ENCODE measurements around the gene CALHM6. TPM values are rescaled to one million over a fixed set of nuclear protein-coding genes. Genes with fewer than 3 reads are reported as not detected.

Gene CALHM6
- total RNA-seq, 1 experiment from 2014 or later: not detected

DNA sequence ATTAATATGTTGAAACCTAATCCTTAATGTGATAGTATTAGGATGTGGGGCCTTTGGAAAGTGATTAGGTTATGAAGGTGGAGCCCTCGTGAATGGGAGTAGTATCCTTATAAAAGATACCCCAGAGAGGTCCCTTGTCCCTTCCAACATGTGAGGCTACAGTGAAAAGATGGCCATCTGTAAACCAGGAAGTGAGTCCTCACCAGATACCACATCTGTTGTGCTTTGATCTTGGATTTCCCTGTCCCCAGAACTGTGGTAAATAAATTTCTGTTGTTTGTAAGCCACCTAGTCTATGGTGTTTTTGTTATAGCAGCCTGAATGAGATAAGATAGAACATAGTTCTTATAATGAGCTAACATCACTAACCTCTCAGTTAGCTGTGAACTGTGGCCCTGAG lies 16.6 kb upstream of the CALHM6 start:
- ATAC-seq (0 out of 2 replicates have a peak, but pooled peaks have one; percentile 11), DNase-seq (ENCODE audit: low read depth, low spot score) (no peak)
- Histone ChIP-seq H4K20me1 (ENCODE audit: insufficient read depth) (no peaks in the 10 kb centered on the region), H2AFZ (ENCODE audit: low read depth, low read length, poor library complexity, severe bottlenecking) (no peak overlapping the region), H3K9me2 (ENCODE audit: insufficient read depth) (no peaks in the 10 kb centered on the region), H3K4me3 (replicated peaks in 1 of 2; ENCODE audit: low read depth in 1 of 2, low read length in 2 of 2) (no peak overlapping the region), H3K27me3 (ENCODE audit: insufficient read depth, low read length) (no peaks in the 10 kb centered on the region), H3K4me1 (ENCODE audit: control insufficient read depth in 1 of 2, insufficient read depth in 2 of 2, low read length in 2 of 2) (no peaks in the 10 kb centered on the region), H3K27ac (ENCODE audit: low read depth, low read length) (no peak overlapping the region), H3K9me3 (ENCODE audit: control insufficient read depth in 1 of 2, insufficient read depth in 1 of 2, low read depth in 1 of 2, low read length in 2 of 2) (no peaks in the 10 kb centered on the region), H3K79me2 (ENCODE audit: insufficient read depth, low read length) (no peaks in the 10 kb centered on the region), H3K36me3 (ENCODE audit: control insufficient read depth in 1 of 2, insufficient read depth in 2 of 2, low read length in 2 of 2) (no peaks in the 10 kb centered on the region), H3K4me2 (ENCODE audit: low read length) (no peak overlapping the region), H3K9ac (ENCODE audit: low read length) (no peak overlapping the region)
- ChIA-PET POLR2A (no interaction called here), CTCF (interaction anchor here (3.1 kb wide), 1 partner anchor 157 kb away, joined by 10 read pairs; no protein-coding TSS in a partner anchor), RAD21 (ENCODE audit: low non-redundant PET in 1 of 2, low total read pairs in 2 of 2, uncharacterized antibody in 2 of 2, unreplicated experiment in 2 of 2) (no interaction called here)
- BruUV-seq (replicated peaks): no TSS peak
- intact Hi-C loops (cut with micrococcal nuclease): no loop called here
- TF ChIP-seq JUND (IDR thresholded peaks at IDR 0.05) (no peak), EZH2phosphoT487 (IDR thresholded peaks at IDR 0.05; ENCODE audit: borderline replicate concordance) (no peak)
- TF ChIP-seq, protein P1, sequence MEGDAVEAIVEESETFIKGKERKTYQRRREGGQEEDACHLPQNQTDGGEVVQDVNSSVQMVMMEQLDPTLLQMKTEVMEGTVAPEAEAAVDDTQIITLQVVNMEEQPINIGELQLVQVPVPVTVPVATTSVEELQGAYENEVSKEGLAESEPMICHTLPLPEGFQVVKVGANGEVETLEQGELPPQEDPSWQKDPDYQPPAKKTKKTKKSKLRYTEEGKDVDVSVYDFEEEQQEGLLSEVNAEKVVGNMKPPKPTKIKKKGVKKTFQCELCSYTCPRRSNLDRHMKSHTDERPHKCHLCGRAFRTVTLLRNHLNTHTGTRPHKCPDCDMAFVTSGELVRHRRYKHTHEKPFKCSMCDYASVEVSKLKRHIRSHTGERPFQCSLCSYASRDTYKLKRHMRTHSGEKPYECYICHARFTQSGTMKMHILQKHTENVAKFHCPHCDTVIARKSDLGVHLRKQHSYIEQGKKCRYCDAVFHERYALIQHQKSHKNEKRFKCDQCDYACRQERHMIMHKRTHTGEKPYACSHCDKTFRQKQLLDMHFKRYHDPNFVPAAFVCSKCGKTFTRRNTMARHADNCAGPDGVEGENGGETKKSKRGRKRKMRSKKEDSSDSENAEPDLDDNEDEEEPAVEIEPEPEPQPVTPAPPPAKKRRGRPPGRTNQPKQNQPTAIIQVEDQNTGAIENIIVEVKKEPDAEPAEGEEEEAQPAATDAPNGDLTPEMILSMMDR (IDR thresholded peaks at IDR 0.05 in 2 of 3, conservative IDR thresholded peaks at IDR 0.05 in 1 of 3; ENCODE audit: borderline replicate concordance in 1 of 3, insufficient read depth in 1 of 3, low read depth in 2 of 3, low read length in 2 of 3): no peak

DNA sequence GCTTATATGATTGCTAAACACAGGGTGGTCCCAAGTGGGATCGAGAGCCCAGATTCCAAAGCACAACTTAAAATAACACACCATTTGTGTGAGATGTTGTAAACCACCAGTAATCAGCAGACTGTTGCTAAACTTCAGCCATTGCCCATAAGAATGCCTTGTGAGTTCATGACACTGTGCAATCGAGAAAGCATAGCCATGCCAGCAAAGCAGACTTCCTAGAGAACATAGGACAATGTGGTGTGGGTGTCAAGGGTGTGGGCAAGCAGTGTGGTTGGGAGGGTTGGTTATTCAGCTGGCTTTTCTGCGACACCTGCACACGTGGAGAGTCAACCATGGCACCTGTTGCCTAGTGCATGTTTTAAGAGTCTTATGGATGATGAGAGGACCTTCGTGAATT lies 16.1 kb upstream of the CALHM6 start:
- RAD21 ChIA-PET (ENCODE audit: low non-redundant PET in 1 of 2, low total read pairs in 2 of 2, uncharacterized antibody in 2 of 2, unreplicated experiment in 2 of 2): no interaction called here
- intact Hi-C loops (cut with micrococcal nuclease): no loop called here
- ATAC-seq: no peak

More for the DNA sequence above, 16.1 kb upstream of the CALHM6 start:
- no peak overlapping the region for H3K9ac ChIP-seq (ENCODE audit: low read length)
- ChIA-PET CTCF (interaction anchor here (3.1 kb wide), 1 partner anchor 157 kb away, joined by 10 read pairs; no protein-coding TSS in a partner anchor), POLR2A (no interaction called here)
- TF ChIP-seq TCF7L2 (IDR thresholded peaks at IDR 0.05; ENCODE audit: borderline replicate concordance, extremely low read depth, insufficient read depth, insufficient read length) (no peak), EZH2phosphoT487 (IDR thresholded peaks at IDR 0.05; ENCODE audit: borderline replicate concordance) (no peak), FOSL1 (IDR thresholded peaks at IDR 0.05; ENCODE audit: low read depth) (no peak)
- no peak overlapping the region for H3K4me3 ChIP-seq (replicated peaks in 1 of 2; ENCODE audit: low read depth in 1 of 2, low read length in 2 of 2)
- H3K27me3 ChIP-seq (ENCODE audit: insufficient read depth, low read length): no peaks in the 10 kb centered on the region
- H4K20me1 ChIP-seq (ENCODE audit: insufficient read depth): no peaks in the 10 kb centered on the region
- H3K9me3 ChIP-seq (ENCODE audit: control insufficient read depth in 1 of 2, insufficient read depth in 1 of 2, low read depth in 1 of 2, low read length in 2 of 2): no peaks in the 10 kb centered on the region
- no peak overlapping the region for H2AFZ ChIP-seq (ENCODE audit: low read depth, low read length, poor library complexity, severe bottlenecking)
- BruUV-seq (replicated peaks): no TSS peak
- no peak for DNase-seq (ENCODE audit: low read depth, low spot score)
- H3K4me2 ChIP-seq (ENCODE audit: low read length): no peak overlapping the region
- no peaks in the 10 kb centered on the region for H3K9me2 ChIP-seq (ENCODE audit: insufficient read depth)
- no peak overlapping the region for H3K27ac ChIP-seq (ENCODE audit: low read depth, low read length)
- no peaks in the 10 kb centered on the region for H3K4me1 ChIP-seq (ENCODE audit: control insufficient read depth in 1 of 2, insufficient read depth in 2 of 2, low read length in 2 of 2)
- H3K79me2 ChIP-seq (ENCODE audit: insufficient read depth, low read length): no peaks in the 10 kb centered on the region
- H3K36me3 ChIP-seq (ENCODE audit: control insufficient read depth in 1 of 2, insufficient read depth in 2 of 2, low read length in 2 of 2): no peaks in the 10 kb centered on the region
